ENCODE measurements around the gene URB1. TPM values are rescaled to one million over a fixed set of nuclear protein-coding genes. Genes with fewer than 3 reads are reported as not detected.

Gene URB1
- total RNA-seq, 4 donors from 2014 or later: 18.3 to 26.9 (median 20.7) TPM

GRCh38 chr21:32356874-32357395, 35.9 kb downstream of the URB1 start:
- Histone ChIP-seq H3K9me3 (no peaks in the 10 kb centered on the region), H3K27me3 (no peaks in the 10 kb centered on the region), H3K27ac (no peak overlapping the region), H3K4me3 (no peak overlapping the region), H3K4me1 (no peaks in the 10 kb centered on the region), H3K36me3 (peaks cover 0 to 100% of the 10 kb centered on the region in 2 donors)
- WGBS, 2 donors (ENCODE audit: low coverage in 1 of 2): 78 to 86% methylated on average over 1 of the region's 1 CpG
- TF ChIP-seq, protein P1, sequence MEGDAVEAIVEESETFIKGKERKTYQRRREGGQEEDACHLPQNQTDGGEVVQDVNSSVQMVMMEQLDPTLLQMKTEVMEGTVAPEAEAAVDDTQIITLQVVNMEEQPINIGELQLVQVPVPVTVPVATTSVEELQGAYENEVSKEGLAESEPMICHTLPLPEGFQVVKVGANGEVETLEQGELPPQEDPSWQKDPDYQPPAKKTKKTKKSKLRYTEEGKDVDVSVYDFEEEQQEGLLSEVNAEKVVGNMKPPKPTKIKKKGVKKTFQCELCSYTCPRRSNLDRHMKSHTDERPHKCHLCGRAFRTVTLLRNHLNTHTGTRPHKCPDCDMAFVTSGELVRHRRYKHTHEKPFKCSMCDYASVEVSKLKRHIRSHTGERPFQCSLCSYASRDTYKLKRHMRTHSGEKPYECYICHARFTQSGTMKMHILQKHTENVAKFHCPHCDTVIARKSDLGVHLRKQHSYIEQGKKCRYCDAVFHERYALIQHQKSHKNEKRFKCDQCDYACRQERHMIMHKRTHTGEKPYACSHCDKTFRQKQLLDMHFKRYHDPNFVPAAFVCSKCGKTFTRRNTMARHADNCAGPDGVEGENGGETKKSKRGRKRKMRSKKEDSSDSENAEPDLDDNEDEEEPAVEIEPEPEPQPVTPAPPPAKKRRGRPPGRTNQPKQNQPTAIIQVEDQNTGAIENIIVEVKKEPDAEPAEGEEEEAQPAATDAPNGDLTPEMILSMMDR (IDR thresholded peaks at IDR 0.05): no peak
- TF ChIP-seq EP300 (IDR thresholded peaks at IDR 0.05): no peak
- TF ChIP-seq POLR2AphosphoS5 (IDR thresholded peaks at IDR 0.05): no peak
- TF ChIP-seq POLR2A (IDR thresholded peaks at IDR 0.05): no peak
- no peak for ATAC-seq

GRCh38 chr21:32353002-32353711, 39.7 kb downstream of the URB1 start:
- 92 to 94% methylated on average over 4 to 8 of the region's 8 CpGs for WGBS, 2 donors (ENCODE audit: low coverage in 1 of 2)
- H3K4me1 ChIP-seq: no peaks in the 10 kb centered on the region

DNA sequence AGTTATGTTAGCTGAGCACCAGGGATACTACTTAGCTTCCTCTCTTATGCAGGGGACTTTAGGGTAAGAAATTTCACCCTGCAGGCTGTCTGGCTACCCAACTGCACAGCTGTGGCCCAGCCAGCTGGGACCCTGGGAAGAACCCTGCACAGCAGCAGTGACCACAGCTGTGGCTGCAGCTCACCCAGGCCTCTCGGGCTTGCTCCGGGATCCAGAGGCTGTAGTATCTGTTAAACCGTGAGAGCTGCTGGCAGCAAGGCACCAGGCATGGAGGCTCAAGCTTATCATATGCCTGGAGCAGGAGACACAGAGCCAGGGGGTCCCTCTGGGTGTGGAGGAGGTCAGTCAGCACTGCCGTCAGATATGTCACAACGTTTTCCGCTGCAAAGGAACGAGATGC, 40.3 kb downstream of the URB1 start:
- 100% methylated on average over 2 of the region's 7 CpGs; no CpG with 5 or more reads in 1 of the 2 donors for WGBS, 2 donors (ENCODE audit: low coverage in 1 of 2)
- TF ChIP-seq, protein P1 (IDR thresholded peaks at IDR 0.05): no peak
- no peak for ATAC-seq
- no peaks in the 10 kb centered on the region for H3K4me1 ChIP-seq
- H3K4me3 ChIP-seq: no peak overlapping the region
- H3K27ac ChIP-seq: no peak overlapping the region
- no peaks in the 10 kb centered on the region for H3K27me3 ChIP-seq
- H3K9me3 ChIP-seq: no peaks in the 10 kb centered on the region
- peaks cover 0 to 100% of the 10 kb centered on the region in 2 donors for H3K36me3 ChIP-seq

More at GRCh38 chr21:32353002-32353711, 39.7 kb downstream of the URB1 start:
- no peak for ATAC-seq
- H3K27ac ChIP-seq: no peak overlapping the region
- peaks cover 0 to 100% of the 10 kb centered on the region in 2 donors for H3K36me3 ChIP-seq
- no peaks in the 10 kb centered on the region for H3K27me3 ChIP-seq
- no peak for TF ChIP-seq POLR2A (IDR thresholded peaks at IDR 0.05)
- no peak for TF ChIP-seq POLR2AphosphoS5 (IDR thresholded peaks at IDR 0.05)
- no peak for TF ChIP-seq EP300 (IDR thresholded peaks at IDR 0.05)
- TF ChIP-seq, protein P1 (IDR thresholded peaks at IDR 0.05): no peak
- H3K9me3 ChIP-seq: no peaks in the 10 kb centered on the region
- H3K4me3 ChIP-seq: no peak overlapping the region

DNA sequence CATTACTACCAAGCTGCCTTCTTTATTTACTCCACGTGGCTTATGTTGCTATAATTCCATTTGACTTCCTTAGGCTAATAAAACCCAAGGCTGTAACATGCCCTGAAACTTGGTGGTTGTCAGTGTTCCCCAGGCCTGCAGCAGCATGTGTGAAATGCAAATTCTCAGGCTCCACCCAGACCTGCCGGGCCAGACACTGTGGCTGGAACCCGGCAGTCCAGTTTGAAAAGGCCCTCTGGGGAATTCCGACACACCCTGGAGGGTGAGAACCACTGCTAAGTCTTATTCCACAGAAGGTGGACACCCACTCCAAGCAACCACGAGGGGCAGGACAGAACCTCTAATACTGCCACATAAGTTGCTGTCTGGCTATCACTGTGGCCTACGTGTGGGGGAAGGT, 41.4 kb downstream of the URB1 start:
- H3K9me3 ChIP-seq: no peaks in the 10 kb centered on the region
- no peaks in the 10 kb centered on the region for H3K27me3 ChIP-seq
- WGBS, 2 donors (ENCODE audit: low coverage in 1 of 2): 57% methylated on average over 1 of the region's 6 CpGs; no CpG with 5 or more reads in 1 of the 2 donors
- H3K36me3 ChIP-seq: peaks cover 0 to 100% of the 10 kb centered on the region in 2 donors
- no peaks in the 10 kb centered on the region for H3K4me1 ChIP-seq
- ATAC-seq: no peak
- TF ChIP-seq, protein P1 (IDR thresholded peaks at IDR 0.05): no peak
- TF ChIP-seq POLR2A (IDR thresholded peaks at IDR 0.05) (no peak), EP300 (IDR thresholded peaks at IDR 0.05) (no peak), POLR2AphosphoS5 (IDR thresholded peaks at IDR 0.05) (no peak)
- H3K4me3 ChIP-seq: no peak overlapping the region
- H3K27ac ChIP-seq: no peak overlapping the region

GRCh38 chr21:32350981-32351380, 41.8 kb downstream of the URB1 start:
- H3K27me3 ChIP-seq: no peaks in the 10 kb centered on the region
- no peak for ATAC-seq
- H3K36me3 ChIP-seq: peaks cover 0 to 100% of the 10 kb centered on the region in 2 donors
- 83 to 88% methylated on average over 6 to 9 of the region's 13 CpGs for WGBS, 2 donors (ENCODE audit: low coverage in 1 of 2)
- H3K27ac ChIP-seq: no peak overlapping the region
- no peaks in the 10 kb centered on the region for H3K9me3 ChIP-seq
- H3K4me1 ChIP-seq: no peaks in the 10 kb centered on the region
- H3K4me3 ChIP-seq: no peak overlapping the region
- no peak for TF ChIP-seq POLR2A (IDR thresholded peaks at IDR 0.05)
- no peak for TF ChIP-seq POLR2AphosphoS5 (IDR thresholded peaks at IDR 0.05)
- TF ChIP-seq, protein P1 (IDR thresholded peaks at IDR 0.05): no peak
- TF ChIP-seq EP300 (IDR thresholded peaks at IDR 0.05): no peak
